HG03095 (cell line): ENCODE data around the gene SLC38A8.

Source experiments
- ATAC-seq: cut with Tn5 transposase; IDR thresholded peaks from one replicate; pipeline ENCODE4 v1.9.1; 2021; ENCODE audit warnings: moderate library complexity; ENCODE audit not compliant: unreplicated experiment

SLC38A8 gene

DNA sequence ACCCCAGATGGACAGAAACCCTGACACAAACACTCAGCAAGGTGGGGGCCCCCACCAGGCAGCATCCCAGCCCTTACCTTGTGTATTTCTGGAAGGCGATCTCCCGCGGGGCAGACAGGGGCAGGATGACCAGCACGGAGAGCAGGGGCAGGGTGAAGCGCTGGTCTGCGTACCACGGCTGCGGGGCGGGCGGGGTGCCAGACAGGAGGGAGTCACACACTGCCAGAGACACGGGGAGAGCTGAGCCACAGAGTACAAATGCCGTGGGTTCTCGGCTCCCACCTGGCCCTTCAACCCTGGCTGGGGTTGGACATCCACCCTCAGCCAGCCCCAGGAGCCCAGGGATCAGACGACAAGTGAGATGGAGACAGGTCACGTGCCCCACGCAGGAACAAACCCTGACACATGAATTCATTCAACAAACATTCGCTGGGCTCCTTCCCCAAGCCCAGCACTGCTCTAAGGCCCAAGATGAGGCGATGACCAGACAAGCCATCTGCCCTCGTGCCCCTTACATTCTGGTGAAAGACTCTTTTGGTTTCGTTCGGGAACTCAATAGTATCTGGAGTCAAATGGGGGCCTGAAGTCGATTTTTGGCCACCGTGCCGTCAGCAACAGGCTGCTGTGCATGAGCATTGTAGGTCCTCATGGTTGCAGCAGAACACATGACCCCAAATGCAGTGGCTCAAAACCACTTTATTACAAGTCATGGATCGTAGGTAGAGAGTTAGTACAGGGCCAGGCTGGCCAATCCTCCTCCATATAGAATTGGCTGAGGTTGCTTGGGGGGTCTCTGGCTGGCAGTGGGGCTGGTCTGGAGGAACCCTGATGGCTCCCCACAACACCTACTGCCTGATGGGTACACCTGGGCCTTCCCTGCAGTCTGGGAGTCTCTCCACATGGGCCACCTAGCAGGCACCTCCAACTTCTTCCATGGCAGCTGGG is 9.1 kb downstream of the SLC38A8 start:
- ATAC-seq = no peak

DNA sequence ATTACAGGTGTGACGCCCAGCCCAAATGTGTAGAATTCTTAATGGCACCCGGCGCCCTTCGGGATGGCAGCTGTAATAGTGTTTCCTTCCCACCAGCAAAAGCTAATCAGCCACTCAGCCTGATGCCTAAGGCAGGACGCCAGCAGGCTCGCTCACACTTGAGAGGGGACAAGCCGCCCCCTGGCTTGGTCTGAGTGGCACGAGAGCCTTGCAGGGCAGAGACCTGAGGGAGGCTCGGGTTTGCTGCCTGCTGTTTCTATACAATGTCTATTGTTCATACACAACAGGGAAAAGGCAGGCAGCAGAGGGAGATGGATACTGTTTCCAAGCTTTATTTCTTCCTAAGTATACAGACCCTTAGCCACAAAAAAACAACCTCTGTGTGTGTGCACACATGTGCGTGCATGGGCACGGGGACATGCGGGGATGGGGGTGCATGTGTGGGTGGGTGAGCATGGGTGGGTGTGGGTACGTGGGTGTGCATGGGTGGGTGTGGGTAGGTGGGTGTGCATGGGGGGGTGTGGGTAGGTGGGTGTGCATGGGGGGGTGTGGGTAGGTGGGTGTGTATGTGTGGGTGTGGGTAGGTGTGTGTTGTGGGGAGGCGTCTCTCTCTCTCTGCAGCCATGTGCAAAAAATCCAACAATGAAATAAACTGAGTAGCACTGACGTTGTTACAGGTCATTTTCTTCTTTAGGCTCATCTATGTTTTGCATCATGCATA is 10.0 kb downstream of the SLC38A8 start:
- ATAC-seq = no peak

DNA sequence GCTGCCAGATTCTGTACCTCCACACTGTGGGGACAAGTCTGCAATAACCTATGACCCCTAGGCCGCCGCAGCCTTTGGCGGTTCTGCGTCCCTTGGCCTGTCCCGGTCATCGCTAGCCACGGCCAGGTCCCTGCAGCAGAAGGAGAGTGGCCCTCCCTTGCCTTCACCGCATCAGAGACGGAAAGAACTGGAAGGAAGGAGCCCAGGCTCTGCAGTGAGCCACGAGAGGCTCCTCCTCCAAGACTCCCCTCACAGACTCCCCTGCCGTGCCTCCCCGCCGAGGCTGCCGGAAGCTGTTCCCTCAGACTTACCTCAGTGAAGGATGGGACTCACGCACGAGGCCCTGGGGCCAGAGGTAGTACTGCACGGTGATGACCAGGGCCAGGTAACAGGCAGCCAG is 11.0 kb downstream of the SLC38A8 start:
- ATAC-seq = no peak

DNA sequence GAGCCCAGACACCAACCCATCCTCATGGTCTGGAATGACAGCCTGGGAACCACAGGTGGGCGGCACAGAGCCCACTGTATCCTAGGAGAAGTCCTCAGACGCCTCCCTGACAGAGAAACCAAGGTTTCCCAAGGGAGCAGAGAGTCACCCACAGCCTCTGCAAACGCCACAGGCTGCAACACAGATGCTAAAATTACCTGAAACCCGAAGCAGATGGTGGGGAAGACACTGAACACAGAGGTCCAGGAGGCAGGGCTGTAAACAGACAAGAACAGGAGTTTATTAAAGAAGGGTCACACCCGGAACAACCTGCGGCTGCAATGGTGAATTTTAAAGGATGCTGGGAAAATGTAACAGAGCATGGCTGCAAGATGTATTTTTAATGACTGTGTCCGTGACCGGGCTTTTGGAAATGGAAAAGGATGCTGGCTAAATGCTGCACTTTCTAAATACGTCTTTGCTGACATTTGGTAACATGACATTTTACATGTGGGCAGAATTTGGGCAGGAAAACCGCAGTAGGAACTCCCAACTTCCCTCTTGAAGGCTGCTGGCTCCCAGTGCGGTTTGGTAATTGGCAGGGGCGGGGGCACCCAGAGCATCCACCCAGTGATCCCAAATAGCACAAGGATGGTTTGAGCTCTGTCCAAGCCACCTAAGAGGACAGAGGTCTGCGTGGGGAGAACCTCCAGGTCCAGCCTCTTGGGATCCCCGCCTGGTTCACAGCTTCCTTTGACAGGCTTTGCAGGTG is 13.1 kb downstream of the SLC38A8 start:
- no peak for ATAC-seq

DNA sequence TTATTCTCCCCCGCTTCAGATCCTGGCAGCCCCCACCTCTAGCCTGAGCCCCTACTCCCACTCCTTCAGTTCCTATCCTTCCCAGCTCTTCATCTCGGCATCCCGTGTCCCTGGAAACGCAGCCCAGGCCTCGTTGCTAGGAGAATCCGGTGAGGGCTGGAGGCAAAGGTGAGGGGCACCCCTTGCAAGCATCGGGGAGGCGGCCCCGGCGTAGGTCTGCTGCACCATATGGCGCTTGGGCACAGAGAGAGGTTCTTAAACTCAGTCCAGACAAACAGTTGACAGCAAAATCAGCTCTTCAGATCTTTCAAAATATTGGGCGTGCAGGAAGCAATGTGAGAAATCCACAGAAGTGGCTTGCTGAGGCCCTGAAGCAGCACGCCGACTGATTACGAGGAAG is 15.0 kb downstream of the SLC38A8 start:
- ATAC-seq = no peak

DNA sequence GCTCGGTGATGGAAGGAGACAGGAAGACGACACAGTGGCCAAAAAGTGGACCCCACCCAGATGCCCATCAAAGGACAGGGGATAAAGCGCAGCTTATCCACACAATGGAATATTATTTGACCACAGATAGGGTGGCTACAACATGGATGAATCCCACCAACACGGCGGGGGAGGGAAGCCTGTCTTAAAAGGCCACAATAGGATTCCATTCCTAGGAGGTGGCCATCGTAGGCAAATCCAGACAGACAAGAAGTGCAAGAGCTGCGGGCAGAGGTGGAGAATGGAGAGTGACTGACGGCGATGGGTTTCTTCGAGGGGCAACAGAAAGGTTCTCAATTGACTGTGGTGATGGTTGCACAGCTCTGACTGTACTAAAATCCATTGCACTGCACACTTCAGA is 16.0 kb downstream of the SLC38A8 start:
- no peak for ATAC-seq

DNA sequence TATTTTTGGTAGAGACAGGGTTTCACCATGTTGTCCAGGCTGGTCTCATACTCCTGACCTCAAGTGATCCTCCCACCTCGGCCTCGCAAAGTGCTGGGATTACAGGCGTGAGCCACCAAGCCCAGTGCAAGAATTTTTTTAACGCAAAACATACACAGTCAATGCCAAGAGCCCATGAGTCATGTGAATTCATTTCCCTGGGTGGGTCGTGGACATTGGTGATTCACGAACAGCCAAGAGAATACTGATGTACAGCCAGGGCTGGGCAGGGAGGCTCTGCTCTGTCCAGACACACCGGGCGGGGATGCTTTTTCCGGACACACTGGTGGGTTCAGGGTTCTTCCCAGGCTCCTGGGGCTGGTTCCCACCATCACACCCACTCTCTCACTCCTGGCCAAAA is 17.7 kb downstream of the SLC38A8 start:
- no peak for ATAC-seq

DNA sequence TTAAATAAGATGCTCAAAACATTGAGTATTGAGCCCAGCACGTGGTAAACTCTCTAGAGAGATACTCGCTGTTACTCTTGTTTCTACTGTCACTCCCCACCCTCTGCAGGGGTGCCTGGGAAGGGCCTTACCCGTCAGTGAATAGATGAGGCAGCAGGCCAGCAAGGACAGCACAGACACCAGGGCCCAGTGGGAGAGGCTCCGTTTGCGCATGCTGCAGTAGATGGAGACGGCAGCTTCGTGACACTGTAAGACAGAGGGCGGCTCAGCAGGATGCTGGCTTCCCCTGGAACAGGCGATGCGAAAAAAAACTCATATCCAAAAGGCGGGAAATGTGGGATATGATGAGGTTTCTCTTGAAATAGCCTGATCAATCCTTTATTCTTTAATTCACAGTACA is 20.0 kb downstream of the SLC38A8 start:
- ATAC-seq = no peak

DNA sequence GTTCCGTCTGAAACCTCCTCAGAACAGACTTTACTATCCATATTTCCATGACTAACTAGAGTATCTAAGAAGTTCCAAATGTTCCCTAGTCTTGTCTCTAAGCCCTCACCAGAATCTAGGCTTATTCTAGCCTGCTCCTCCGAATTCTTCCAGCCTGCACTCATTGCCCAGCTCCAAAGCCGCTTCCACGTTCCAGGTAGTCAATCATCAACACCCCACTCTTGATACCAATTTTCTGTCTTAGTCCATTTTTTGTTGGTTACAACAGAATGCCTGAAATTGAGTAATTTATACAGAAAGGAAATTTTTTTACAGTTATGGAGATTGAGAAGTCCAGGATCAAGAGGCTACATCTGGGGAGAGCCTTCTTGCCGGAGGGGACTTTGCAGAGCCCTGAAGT is 21.1 kb downstream of the SLC38A8 start:
- no peak for ATAC-seq

DNA sequence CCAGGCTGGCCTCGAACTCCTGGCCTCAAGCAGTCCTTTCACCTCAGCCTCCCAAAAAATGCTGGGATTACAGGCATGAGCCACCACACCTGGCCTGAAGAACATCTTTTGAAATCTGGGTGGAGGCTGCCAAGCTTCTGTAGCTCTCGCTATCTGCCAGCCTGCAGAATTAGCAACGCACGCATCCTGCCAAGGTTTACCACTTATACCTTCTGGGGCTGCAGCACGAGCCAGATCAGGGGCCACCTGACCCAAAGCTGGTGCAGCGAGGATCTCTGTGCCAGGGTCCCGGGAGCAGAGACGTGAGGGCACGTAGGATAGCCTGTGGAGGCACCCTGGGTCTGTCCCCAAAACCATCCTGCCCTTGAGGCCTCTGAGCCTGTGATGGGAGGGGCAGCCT is 22.2 kb downstream of the SLC38A8 start:
- no peak for ATAC-seq

DNA sequence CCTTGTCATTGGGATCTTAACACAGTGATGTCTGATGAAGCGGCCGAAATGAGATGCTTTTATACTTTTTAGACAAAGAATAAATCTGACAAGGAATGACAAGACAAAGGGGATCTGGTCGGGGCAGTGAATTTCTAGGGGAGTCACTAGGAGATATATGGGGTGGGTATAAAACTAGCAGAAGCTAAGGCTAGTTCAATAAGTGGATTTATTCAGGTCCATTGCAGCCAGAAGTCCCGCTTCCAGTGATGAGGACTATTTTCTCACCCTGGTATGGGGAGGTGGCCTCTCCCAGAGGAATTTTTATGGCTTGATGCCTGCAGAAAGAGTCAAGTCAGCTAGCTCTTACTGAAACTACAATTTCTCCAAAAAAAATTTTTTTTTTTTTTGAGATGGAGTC is 23.9 kb downstream of the SLC38A8 start:
- ATAC-seq = no peak

DNA sequence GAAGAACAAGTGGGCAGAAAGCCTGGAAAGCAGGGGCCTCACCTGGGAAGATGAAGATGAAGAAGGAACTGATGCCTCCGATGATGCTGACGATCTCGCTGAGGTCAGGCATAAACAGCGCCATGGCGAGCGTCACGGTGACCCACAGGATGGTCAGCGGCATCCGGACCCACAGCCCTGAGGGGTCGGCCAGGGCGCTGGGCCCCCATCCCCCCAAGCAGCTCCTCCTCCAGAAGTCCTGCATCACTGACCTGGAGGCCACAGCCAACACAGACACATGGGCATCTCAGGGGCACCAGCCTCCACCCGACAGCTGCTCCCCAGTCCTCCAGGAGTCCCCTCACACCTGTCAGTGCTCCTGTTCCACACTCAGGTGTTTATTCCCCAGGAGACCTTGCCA is 26.1 kb downstream of the SLC38A8 start:
- ATAC-seq = no peak

DNA sequence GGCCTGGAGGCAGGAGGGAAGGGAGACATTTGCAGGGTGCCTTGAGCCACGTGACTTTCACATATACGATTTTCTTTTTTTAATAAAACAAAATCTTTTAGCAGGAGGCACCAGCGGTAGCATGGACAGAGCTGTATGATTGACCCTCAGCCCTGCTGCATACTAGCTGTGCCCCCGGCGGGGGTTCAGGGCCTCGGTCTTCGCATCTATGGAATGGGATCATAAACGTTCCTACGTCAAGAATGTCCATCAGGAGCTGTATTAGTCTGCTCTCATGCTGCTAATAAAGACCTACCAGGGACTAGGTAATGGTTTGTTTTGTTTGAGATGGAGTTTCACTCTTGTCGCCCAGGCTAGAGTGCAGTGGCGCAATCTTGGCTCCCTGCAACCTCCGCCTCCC is 27.2 kb downstream of the SLC38A8 start:
- ATAC-seq = no peak

DNA sequence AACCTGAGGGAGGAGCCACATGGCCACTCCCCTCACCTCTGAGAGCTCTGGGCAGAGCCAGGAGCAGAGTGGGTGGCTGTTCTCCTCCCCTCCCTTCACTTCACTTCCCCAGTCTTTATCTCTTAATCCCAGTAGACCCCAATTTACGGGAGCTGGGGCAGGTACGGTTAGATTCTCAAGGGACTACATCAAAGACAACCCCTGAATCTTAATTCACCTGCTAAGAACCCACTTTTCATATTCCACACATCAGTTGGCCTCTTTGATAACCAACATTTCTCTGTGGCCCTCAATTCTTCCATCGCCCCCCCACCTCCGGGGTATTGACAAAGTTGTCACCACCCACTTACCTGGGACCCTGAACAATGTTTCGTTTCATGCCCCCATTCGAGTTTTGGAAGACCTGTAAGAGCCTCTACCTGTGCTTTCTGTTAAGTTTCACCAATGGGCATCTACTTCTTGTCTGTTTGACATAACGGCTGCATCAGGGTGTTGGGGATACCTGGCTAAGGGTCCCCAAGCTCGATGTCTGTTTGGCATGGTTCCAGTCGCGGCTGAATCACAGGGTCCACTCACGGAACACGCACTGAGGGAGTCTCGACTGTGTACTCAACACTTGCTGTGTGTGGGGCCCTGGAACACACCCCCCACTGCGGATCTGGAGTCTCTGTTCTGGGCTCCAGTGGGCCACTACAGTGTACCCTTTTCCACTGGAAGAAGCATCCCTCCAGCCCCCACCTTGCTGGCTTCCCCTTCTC is 27.8 kb downstream of the SLC38A8 start:
- ATAC-seq = no peak

DNA sequence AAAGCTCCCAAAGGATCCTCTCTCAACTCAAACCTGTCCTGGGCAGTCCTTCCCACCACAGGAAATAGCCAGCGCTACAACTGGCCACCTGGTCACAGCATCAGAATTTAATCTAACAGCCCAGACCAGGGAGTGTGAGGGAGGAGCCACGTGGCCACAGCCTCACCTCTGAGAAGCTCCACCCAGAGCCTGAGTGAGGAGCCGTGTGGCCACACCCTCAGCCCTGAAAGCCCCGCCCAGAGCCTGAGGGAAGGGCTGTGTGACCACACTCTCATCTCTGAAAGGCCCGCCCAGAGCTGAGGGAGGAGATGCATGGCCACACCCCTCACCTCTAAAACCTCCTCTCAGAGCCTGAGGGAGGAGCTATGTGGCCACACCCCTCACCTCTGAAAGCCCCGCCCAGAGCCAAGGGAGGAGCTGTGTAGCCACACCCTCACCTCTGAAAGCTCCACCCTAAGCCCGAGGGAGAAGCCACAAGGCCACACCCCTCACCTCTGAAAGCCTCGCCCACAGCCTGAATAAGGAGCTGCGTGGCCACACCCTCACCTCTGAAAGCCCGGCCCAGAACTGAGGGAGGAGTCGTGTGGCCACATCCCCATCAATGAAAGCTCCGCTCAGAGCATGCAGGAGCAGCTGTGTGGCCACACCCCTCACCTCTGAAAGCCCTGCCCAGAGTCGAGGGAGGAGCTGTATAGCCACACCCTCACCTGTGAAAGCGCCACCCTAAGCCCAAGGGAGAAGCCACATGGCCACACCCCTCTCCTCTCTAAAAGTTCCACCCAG is 28.6 kb downstream of the SLC38A8 start:
- peak; percentile 78 for ATAC-seq

DNA sequence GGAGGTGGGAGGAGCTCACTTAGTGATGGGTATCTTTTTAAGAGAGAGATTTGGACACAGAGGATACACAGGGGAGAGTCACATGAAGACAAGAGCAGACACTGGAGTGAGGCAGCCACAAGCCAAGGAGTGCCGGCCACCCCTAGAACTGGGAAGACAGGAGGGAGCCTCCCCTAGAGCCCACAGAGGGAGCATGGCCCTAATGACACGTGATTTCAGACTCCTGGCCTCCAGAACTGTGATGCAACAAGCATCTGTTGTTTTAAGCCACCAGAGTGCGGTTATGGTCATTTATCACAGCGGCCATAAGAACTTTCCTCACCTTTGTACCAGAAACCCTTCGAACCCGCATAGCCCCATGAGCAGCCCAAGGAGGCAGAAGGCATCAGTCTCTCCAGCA is 33.3 kb downstream of the SLC38A8 start:
- ATAC-seq = no peak

DNA sequence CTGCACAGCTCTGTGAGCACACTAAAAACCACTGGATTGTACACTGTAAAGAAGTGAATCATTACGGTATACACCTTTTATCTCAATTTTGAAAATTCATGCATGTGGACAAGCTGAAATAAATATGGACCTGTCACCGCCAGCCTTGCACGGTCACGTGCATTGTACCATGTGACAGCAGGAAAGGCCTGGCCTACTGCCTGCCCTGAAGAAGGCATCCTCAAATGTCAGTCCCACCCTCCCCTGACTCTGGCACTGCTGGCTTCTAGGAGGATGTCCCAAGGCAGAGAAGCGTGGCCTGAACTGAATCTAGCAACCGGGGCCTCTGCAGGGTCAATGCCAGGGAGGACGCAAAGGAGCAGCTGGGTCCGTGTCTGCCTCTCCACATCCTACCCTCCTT is 34.6 kb downstream of the SLC38A8 start:
- ATAC-seq = no peak

DNA sequence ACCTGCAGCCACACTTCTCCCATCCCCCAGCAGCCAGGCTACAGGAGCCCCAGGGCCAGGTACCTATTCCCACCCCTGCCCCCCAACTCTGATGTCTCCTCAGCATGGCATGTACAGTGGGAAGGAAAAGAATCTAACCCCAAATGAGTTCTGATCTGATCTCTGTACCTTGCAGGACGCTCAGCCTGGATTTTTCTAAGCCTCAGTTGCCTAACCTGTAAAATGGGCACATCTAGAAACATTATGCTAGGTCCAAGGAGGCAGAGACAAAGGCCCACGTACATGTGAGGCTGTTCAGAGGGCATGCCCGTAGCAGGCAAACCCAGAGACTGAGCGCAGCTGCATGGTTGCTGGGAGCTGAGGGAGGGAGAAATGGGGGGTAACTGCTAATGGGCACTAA is 35.1 kb downstream of the SLC38A8 start:
- no peak for ATAC-seq

DNA sequence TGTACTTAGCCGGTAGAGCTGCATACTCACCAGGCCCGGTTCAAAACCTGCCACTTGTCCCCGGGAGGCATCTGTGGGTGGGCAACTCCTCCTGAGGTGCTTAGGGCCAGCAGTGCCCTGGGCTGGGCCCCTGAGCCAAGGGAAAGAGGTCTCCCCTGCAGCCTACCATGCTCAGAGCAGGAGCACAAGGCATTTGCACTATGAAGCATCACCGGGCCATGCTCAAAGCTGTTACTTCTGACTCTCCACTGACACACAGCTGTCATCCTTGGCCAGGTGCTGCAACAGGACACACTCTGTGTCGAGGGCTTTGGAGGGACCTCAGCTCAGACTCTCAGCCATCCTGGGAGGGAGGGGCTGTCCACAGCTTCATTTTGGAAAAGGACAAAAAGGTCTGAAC is 37.2 kb downstream of the SLC38A8 start:
- no peak for ATAC-seq

DNA sequence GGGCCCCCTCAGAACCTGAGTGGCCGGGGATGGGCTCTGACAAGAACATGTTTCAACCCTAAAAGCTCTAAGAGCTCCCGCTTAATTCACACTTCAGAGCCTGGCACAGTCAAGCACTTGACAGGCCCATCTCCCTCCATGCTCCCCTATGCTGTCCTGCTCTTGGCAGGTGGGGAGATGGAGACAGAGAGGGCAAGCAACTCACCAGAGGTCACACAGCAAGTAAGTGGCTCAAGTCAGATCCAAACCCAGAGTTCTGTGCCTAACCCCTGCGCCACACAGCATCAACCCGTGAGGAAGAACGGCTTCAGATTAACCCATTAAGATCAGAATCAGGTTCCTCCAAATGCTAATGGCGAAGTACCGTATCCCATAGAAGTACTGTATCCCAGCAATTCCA is 38.2 kb downstream of the SLC38A8 start:
- ATAC-seq = no peak
